22Rv1 (cell line): ENCODE results near the gene OR6F1.

Experiments
- CTCF ChIP-seq: fragments of 450-650 bp; IDR thresholded peaks from 2 replicates; pipeline ENCODE4 v1.5.1; 2017; ENCODE audit warnings: mild to moderate bottlenecking
- ZFX ChIP-seq: fragments of 450-650 bp; IDR thresholded peaks from 2 replicates; pipeline ENCODE4 v1.6.1; 2017; ENCODE audit warnings: antibody characterized with exemption, borderline replicate concordance

- TF ChIP-seq ZFX (no peak), CTCF (no peak)
These were observed 4.8 kb upstream of the OR6F1 start for GRCh38 chr1:247721222-247721621.
